HepG2 (cell line): ENCODE measurements around the gene RANBP3. TPM values are rescaled to one million over a fixed set of nuclear protein-coding genes. Genes with fewer than 3 reads are reported as not detected.

Source experiments
- ATF7-NPFF ChIP-seq: sonication (generic); formaldehyde crosslinking; IDR thresholded peaks from 2 replicates; pipeline ENCODE4 v1.8.1; 2023; ENCODE audit warnings: mild to moderate bottlenecking, low read depth, missing genetic modification reagents, moderate library complexity
- ELF4 ChIP-seq: sonication (generic); formaldehyde crosslinking; IDR thresholded peaks from 2 replicates; pipeline ENCODE4 v1.5.0; 2020; ENCODE audit warnings: missing genetic modification reagents, mild to moderate bottlenecking, moderate library complexity, borderline replicate concordance
- FOXM1 ChIP-seq: sonication (generic); formaldehyde crosslinking; IDR thresholded peaks from 2 replicates; pipeline ENCODE4 v1.5.0; 2020; ENCODE audit warnings: missing genetic modification reagents
- IKZF1 ChIP-seq: fragments of 450-650 bp; IDR thresholded peaks from 2 replicates; pipeline ENCODE4 v1.7.1; 2016
- KLF11 ChIP-seq: IDR thresholded peaks from 2 replicates; pipeline ENCODE4 v1.6.1; 2016; ENCODE audit warnings: missing compliant biosample characterization
- KLF13 ChIP-seq: sonication (generic); formaldehyde crosslinking; IDR thresholded peaks from 2 replicates; pipeline ENCODE4 v1.4.0; 2020; ENCODE audit warnings: mild to moderate bottlenecking, missing genetic modification reagents
- MED1 ChIP-seq: sonication (generic); formaldehyde crosslinking; IDR thresholded peaks from 2 replicates; pipeline ENCODE4 v1.4.0; 2020; ENCODE audit warnings: missing genetic modification reagents
- MED13 ChIP-seq: sonication (generic); formaldehyde crosslinking; IDR thresholded peaks from 2 replicates; pipeline ENCODE4 v1.5.0; 2020; ENCODE audit warnings: missing genetic modification reagents
- NONO ChIP-seq, 2 experiments: fragments of 450-650 bp in 1 of 2; sonication (generic) in 1 of 2; formaldehyde crosslinking in 1 of 2; IDR thresholded peaks in 1 of 2; conservative IDR thresholded peaks in 1 of 2; 2 replicates each; pipeline versions ENCODE4 v1.6.1 to v1.8.0; 2017 to 2022; ENCODE audit warnings: mild to moderate bottlenecking in 1 of 2, missing genetic modification reagents in 1 of 2, moderate library complexity in 1 of 2
- POLR2G ChIP-seq: fragments of 200-400 bp; formaldehyde crosslinking; IDR thresholded peaks from 2 replicates; pipeline ENCODE4 v1.6.1; 2018; ENCODE audit warnings: mild to moderate bottlenecking, low read depth, low read length, moderate library complexity
- STAG1 ChIP-seq: sonication (generic); formaldehyde crosslinking; IDR thresholded peaks from 2 replicates; pipeline ENCODE4 v1.4.0; 2020; ENCODE audit warnings: missing genetic modification reagents
- THAP9 ChIP-seq: sonication (generic); formaldehyde crosslinking; IDR thresholded peaks from 2 replicates; pipeline ENCODE4; 2020; ENCODE audit warnings: missing genetic modification reagents, mild to moderate bottlenecking, borderline replicate concordance
- UBTF ChIP-seq: sonication (generic); formaldehyde crosslinking; IDR thresholded peaks from 2 replicates; pipeline ENCODE4 v1.4.0; 2020; ENCODE audit warnings: mild to moderate bottlenecking, missing genetic modification reagents
- WIZ ChIP-seq: sonication (generic); formaldehyde crosslinking; IDR thresholded peaks from 2 replicates; pipeline ENCODE4 v1.5.1; 2020; ENCODE audit warnings: mild to moderate bottlenecking, missing genetic modification reagents
- ZFY ChIP-seq: sonication (generic); formaldehyde crosslinking; IDR thresholded peaks from 2 replicates; pipeline ENCODE4 v1.4.0; 2020; ENCODE audit warnings: missing genetic modification reagents
- ZNF136 ChIP-seq: sonication (generic); formaldehyde crosslinking; IDR thresholded peaks from 2 replicates; pipeline ENCODE4 v1.8.1; 2022; ENCODE audit warnings: low read depth, mild to moderate bottlenecking, moderate library complexity, missing genetic modification reagents
- ZNF660 ChIP-seq: sonication (generic); formaldehyde crosslinking; IDR thresholded peaks from 2 replicates; pipeline ENCODE4 v1.5.1; 2020; ENCODE audit warnings: mild to moderate bottlenecking, low read depth, missing genetic modification reagents, borderline replicate concordance
- ZSCAN25 ChIP-seq: sonication (generic); formaldehyde crosslinking; IDR thresholded peaks from 2 replicates; pipeline ENCODE4 v1.8.0; 2022; ENCODE audit warnings: mild to moderate bottlenecking, missing genetic modification reagents
- polyA plus RNA-seq, 8 experiments: library from polyadenylated mRNA; depleted of rRNA in 3 of 8; stranded (reverse) in 7 of 8; unstranded in 1 of 8; fragments of >200 nt; fragmentation: Illumina TruSeq in 4 of 8; extraction: Trizol in 4 of 8; gene quantifications; 2 replicates each; pipeline versions ENCODE4 v1.2.1 to v1.2.3, GENCODE V29; 2011 to 2016; ENCODE audit warnings: low read depth in 4 of 8, missing spikeins in 1 of 8, mixed read lengths in 1 of 8; ENCODE audit not compliant: insufficient read depth in 1 of 8
- total RNA-seq, 5 experiments: library from RNA; depleted of rRNA; stranded (reverse); fragments of >200 nt; fragmentation: Illumina TruSeq; extraction: Trizol; gene quantifications; 2 replicates each; pipeline ENCODE4 v1.2.3, GENCODE V29; 2016; ENCODE audit warnings: low read depth in 1 of 5
- TF ChIP-seq, protein P1 (sequence below): sonication (generic); formaldehyde crosslinking; IDR thresholded peaks from 2 replicates; pipeline ENCODE4 v1.4.0; 2020; ENCODE audit warnings: missing genetic modification reagents

RANBP3 gene
- total and polyA plus RNA-seq, 2 of the 13 experiments (the other 11 are each of a cell fraction or from before 2014, with no cell fraction given) = 39.5 to 149 TPM

GRCh38 chr19:5904352-5905113, 73.4 kb downstream of the RANBP3 start, which contains the start of gene VMAC (continued):
- TF ChIP-seq, protein P1, sequence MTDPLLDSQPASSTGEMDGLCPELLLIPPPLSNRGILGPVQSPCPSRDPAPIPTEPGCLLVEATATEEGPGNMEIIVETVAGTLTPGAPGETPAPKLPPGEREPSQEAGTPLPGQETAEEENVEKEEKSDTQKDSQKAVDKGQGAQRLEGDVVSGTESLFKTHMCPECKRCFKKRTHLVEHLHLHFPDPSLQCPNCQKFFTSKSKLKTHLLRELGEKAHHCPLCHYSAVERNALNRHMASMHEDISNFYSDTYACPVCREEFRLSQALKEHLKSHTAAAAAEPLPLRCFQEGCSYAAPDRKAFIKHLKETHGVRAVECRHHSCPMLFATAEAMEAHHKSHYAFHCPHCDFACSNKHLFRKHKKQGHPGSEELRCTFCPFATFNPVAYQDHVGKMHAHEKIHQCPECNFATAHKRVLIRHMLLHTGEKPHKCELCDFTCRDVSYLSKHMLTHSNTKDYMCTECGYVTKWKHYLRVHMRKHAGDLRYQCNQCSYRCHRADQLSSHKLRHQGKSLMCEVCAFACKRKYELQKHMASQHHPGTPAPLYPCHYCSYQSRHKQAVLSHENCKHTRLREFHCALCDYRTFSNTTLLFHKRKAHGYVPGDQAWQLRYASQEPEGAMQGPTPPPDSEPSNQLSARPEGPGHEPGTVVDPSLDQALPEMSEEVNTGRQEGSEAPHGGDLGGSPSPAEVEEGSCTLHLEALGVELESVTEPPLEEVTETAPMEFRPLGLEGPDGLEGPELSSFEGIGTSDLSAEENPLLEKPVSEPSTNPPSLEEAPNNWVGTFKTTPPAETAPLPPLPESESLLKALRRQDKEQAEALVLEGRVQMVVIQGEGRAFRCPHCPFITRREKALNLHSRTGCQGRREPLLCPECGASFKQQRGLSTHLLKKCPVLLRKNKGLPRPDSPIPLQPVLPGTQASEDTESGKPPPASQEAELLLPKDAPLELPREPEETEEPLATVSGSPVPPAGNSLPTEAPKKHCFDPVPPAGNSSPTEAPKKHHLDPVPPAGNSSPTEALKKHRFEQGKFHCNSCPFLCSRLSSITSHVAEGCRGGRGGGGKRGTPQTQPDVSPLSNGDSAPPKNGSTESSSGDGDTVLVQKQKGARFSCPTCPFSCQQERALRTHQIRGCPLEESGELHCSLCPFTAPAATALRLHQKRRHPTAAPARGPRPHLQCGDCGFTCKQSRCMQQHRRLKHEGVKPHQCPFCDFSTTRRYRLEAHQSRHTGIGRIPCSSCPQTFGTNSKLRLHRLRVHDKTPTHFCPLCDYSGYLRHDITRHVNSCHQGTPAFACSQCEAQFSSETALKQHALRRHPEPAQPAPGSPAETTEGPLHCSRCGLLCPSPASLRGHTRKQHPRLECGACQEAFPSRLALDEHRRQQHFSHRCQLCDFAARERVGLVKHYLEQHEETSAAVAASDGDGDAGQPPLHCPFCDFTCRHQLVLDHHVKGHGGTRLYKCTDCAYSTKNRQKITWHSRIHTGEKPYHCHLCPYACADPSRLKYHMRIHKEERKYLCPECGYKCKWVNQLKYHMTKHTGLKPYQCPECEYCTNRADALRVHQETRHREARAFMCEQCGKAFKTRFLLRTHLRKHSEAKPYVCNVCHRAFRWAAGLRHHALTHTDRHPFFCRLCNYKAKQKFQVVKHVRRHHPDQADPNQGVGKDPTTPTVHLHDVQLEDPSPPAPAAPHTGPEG = 0 out of 2 replicates have a peak, but pooled peaks have one; percentile 11
- TF ChIP-seq POLR2G = peak; percentile 75
- TF ChIP-seq ZFY (CRISPR knock-in tag) = peak; percentile 96
- TF ChIP-seq MED1 (CRISPR knock-in tag) = peak; percentile 60
- TF ChIP-seq KLF13 (CRISPR knock-in tag) = no peak
- TF ChIP-seq IKZF1 = no peak
- no peak for TF ChIP-seq FOXM1 (CRISPR knock-in tag)
- no peak for TF ChIP-seq KLF11 (CRISPR knock-in tag)
- no peak for TF ChIP-seq ELF4 (CRISPR knock-in tag)
- no peak for TF ChIP-seq THAP9
- TF ChIP-seq ZNF136 (CRISPR knock-in tag) = no peak
- TF ChIP-seq ZSCAN25 (CRISPR knock-in tag) = 0 out of 2 replicates have a peak, but pooled peaks have one; percentile 53
- TF ChIP-seq ZNF660 = no peak
- peak; percentile 68; the same call in 1 of the 2 replicates for TF ChIP-seq UBTF
- TF ChIP-seq ATF7-NPFF = peak; percentile 55; the same call in 1 of the 2 replicates
- no peak; the same call in 1 of the 2 replicates for TF ChIP-seq STAG1 (CRISPR knock-in tag)
- TF ChIP-seq WIZ (CRISPR knock-in tag) = no peak
- no peak for TF ChIP-seq MED13 (CRISPR knock-in tag)
- no peak for TF ChIP-seq NONO (IDR thresholded peaks at IDR 0.05)
- TF ChIP-seq NONO (CRISPR knock-in tag; conservative IDR thresholded peaks at IDR 0.05) = 0 out of 2 replicates have a peak, but pooled peaks have one; percentile 48
